Measurements from ENCODE around the gene FBRSL1. TPM values are rescaled to one million over a fixed set of nuclear protein-coding genes. Genes with fewer than 3 reads are reported as not detected.

FBRSL1 gene
- polyA plus RNA-seq, 1 donor: 57.1 TPM

DNA sequence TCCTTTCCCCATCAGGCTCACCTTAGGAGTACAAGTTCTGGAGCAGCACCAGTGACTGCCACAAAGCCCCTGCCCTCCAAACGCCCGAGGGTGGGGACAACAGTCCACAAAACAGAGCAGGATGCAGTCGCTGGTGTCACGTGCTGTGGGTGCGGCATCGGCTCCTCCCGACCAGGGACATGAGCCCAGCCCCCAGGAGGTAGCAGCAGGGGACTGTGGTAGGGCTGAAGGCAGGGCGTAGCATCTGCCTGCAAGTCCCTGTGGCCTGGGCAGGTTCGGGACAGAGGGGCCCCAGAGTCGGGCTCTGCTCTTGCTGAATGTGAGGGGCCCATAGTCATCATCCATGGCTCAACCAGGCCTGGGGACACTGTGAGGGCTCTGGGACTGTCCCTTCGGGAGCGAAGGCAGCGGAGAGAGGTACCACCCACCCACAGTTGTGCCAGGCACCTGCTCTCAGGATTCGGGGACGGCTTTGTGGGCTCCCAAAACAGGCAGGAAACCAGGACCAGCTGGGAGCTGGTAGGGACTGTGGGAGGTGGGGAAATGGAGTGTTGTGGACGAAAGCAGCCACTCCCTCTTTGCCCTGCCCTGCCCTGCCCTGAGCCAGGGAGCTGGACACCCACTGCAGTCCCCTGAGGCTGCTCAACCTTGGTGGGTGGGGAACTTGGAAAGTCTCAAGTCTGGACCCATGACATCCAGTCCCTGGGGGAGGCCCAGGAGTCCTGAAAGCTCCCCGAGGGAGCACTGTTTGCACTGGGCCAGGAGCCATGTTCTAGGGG lies 30.7 kb downstream of the FBRSL1 start:
- WGBS (ENCODE audit: insufficient coverage, low lambda C conversion rate): 60% methylated on average over 1 of the region's 17 CpGs
- Histone ChIP-seq H3K27ac (ENCODE audit: low read length) (no peak overlapping the region), H3K36me3 (ENCODE audit: control insufficient read depth, insufficient read depth, low read length) (no peaks in the 10 kb centered on the region), H3K4me1 (ENCODE audit: control insufficient read depth, insufficient read depth, low read length) (peaks cover 23% of the 10 kb centered on the region), H3K9me3 (ENCODE audit: control insufficient read depth, low read depth, low read length) (peaks cover 5% of the 10 kb centered on the region), H3K27me3 (ENCODE audit: control insufficient read depth, insufficient read depth, low read length) (no peaks in the 10 kb centered on the region), H3K4me3 (ENCODE audit: low read length) (no peak overlapping the region)
- peak; percentile 25 to 53 for DNase-seq

DNA sequence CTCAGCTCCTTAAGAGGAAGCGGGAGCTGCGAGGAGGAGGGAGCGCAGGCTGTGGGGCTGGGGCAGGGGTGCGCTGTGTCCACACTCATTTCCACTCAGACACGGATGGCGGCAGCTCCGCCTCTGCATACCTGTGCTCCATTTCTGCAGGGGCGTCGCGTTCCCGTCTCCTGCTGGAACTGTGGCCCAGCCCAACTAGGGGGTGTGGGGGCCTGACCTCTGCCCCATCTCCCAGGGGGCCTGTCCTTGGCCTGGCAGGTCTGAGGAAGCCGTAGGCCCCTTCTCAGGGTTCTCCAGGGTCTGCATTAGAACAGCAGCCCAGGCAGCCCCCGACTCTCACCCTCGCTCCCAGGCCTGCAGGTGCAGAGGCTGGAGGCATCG lies 31.2 kb downstream of the FBRSL1 start:
- H3K27ac ChIP-seq (ENCODE audit: low read length): no peak overlapping the region
- peaks cover 5% of the 10 kb centered on the region for H3K9me3 ChIP-seq (ENCODE audit: control insufficient read depth, low read depth, low read length)
- WGBS (ENCODE audit: insufficient coverage, low lambda C conversion rate): no CpG with 5 or more reads among the region's 15 CpGs
- H3K27me3 ChIP-seq (ENCODE audit: control insufficient read depth, insufficient read depth, low read length): no peaks in the 10 kb centered on the region
- H3K4me3 ChIP-seq (ENCODE audit: low read length): no peak overlapping the region
- H3K4me1 ChIP-seq (ENCODE audit: control insufficient read depth, insufficient read depth, low read length): peaks cover 23% of the 10 kb centered on the region
- no peak for DNase-seq
- H3K36me3 ChIP-seq (ENCODE audit: control insufficient read depth, insufficient read depth, low read length): peaks cover 3% of the 10 kb centered on the region

DNA sequence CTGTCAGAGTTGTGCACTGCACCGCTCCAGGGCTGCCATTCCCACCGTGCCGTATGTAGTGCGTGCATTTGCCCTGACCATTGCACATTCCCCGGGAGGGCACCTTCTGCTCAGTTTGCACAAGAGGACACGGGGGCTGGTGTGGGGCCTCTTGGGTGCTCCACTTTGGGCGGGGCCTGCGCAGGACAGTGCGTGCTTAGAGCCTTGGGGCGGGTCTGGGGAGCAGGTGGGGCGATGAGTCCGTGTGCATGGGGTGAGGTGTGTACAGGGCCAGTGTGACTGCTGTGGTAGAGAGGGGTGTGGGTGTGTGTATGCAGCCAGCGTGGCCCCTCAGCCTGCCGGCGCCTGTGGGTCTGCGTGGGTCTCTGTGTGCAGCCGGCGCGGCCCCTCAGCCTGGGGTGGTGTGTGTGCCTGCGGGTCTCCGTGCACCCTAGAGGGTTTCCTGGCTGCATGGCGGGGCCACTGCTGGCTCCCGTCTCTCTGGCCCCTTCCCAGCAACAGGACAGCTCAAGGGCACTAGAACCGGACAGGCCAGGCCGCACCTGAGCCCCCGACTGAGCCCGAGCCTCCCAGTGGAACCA lies 31.9 kb downstream of the FBRSL1 start:
- WGBS (ENCODE audit: insufficient coverage, low lambda C conversion rate): no CpG with 5 or more reads among the region's 27 CpGs
- Histone ChIP-seq H3K4me1 (ENCODE audit: control insufficient read depth, insufficient read depth, low read length) (peaks cover 19% of the 10 kb centered on the region), H3K36me3 (ENCODE audit: control insufficient read depth, insufficient read depth, low read length) (peaks cover 3% of the 10 kb centered on the region), H3K9me3 (ENCODE audit: control insufficient read depth, low read depth, low read length) (peaks cover 5% of the 10 kb centered on the region), H3K27me3 (ENCODE audit: control insufficient read depth, insufficient read depth, low read length) (no peaks in the 10 kb centered on the region), H3K27ac (ENCODE audit: low read length) (no peak overlapping the region), H3K4me3 (ENCODE audit: low read length) (no peak overlapping the region)
- peak; percentile 29 to 55 for DNase-seq

DNA sequence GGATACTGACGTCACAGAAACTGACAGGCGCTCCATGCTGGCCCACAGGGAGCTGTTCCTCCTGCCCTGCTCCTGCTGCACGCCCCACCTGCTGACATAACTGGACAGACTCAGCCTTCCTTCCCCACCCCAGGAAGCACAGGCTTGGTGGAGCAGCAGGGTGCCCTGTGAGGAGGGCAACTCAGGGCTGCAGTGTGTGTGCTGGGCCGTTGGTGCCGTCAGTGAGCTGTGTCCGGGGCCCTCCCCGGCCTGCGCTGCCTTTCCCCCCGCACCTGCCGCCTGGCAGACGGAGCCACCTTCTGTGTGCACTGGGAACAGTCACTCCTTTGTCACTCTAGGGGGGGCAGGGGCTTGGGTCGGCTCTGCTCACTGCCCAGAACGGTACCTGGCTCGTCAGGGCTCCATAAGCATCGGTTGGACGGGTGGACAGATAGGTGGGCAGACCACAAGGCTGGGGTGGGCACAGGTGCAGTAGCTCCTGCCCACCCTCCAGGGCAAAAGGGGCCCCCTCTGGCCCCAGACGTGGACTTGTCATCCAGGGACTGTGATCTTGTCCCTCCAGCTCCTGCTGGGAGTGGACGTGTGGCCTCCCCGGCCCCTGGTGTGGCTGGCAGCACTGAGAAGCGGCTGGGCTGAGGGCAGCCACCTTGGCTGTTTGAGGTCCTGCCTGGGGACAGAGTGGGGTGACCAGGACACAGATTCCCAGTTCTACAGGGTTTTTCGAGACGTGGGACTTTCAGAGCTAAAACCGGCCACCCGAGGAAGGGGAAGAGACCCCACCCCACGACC lies 32.8 kb downstream of the FBRSL1 start:
- Histone ChIP-seq H3K27ac (ENCODE audit: low read length) (no peak overlapping the region), H3K9me3 (ENCODE audit: control insufficient read depth, low read depth, low read length) (peaks cover 5% of the 10 kb centered on the region), H3K4me1 (ENCODE audit: control insufficient read depth, insufficient read depth, low read length) (peaks cover 9% of the 10 kb centered on the region), H3K4me3 (ENCODE audit: low read length) (no peak overlapping the region), H3K36me3 (ENCODE audit: control insufficient read depth, insufficient read depth, low read length) (peaks cover 3% of the 10 kb centered on the region), H3K27me3 (ENCODE audit: control insufficient read depth, insufficient read depth, low read length) (no peaks in the 10 kb centered on the region)
- DNase-seq: no peak
- WGBS (ENCODE audit: insufficient coverage, low lambda C conversion rate): no CpG with 5 or more reads among the region's 25 CpGs

DNA sequence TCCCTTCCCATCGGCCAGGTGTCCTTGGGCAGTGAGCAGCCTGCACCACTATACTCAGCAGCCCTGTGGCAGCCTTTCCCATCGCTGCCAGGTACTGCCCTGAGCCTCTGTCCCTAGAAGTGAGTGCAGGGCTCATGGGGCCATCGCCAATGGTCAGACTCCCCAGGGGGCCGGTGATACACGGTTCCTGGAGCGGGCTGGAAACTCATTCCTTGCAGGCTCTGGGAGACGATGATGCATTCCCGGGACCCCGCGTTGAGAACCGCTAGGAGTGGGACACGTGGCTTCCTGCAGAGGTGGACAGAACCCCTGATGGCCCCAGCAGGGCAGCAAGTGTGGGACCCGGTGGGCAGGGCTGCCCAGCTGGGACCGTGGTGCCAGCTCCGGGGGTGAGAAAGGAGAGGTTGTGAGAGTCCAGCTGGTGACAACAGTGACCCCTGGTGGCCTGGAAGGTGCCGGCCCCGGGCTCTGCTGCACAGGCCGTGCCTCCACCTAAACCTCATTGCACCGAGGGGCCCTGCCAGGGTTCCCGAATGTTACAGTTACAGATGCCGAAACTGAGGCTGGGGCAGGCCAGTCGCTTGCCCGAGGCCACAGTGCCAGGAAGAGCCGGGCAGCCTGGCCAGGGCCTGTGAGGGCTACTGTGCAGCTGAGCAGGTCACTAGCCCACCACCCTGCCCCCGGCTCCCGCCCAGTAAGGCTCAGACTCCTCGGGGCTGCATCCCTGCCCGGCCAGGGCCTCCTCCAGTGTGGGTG lies 33.8 kb downstream of the FBRSL1 start:
- no peaks in the 10 kb centered on the region for H3K27me3 ChIP-seq (ENCODE audit: control insufficient read depth, insufficient read depth, low read length)
- no peak overlapping the region for H3K27ac ChIP-seq (ENCODE audit: low read length)
- peaks cover 7% of the 10 kb centered on the region for H3K4me1 ChIP-seq (ENCODE audit: control insufficient read depth, insufficient read depth, low read length)
- no CpG with 5 or more reads among the region's 28 CpGs for WGBS (ENCODE audit: insufficient coverage, low lambda C conversion rate)
- H3K36me3 ChIP-seq (ENCODE audit: control insufficient read depth, insufficient read depth, low read length): peaks cover 10% of the 10 kb centered on the region
- DNase-seq: peak; percentile 31 to 46
- H3K9me3 ChIP-seq (ENCODE audit: control insufficient read depth, low read depth, low read length): peaks cover 5% of the 10 kb centered on the region
- no peak overlapping the region for H3K4me3 ChIP-seq (ENCODE audit: low read length)

DNA sequence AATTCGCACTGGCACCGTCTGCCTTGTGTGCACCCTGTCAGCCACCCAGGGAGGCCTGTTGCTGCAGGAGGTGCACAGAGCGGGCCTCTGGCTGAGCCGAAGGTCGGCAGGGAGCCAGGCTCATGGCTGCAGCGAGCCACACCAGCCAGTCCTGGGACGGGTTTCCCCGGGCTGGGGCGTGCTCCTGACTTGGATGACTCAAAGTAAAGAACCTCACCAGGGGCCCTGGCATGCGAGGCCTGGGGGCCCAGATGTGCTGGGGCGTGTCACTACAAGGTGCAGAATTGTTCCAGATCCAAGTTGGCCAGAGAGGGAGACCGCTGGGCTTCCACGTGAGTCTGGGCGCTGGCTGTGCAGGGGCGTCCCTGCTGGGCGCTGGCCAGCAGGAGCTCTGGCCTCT lies 34.5 kb downstream of the FBRSL1 start:
- Histone ChIP-seq H3K36me3 (ENCODE audit: control insufficient read depth, insufficient read depth, low read length) (peaks cover 14% of the 10 kb centered on the region), H3K4me1 (ENCODE audit: control insufficient read depth, insufficient read depth, low read length) (peaks cover 7% of the 10 kb centered on the region), H3K27ac (ENCODE audit: low read length) (no peak overlapping the region), H3K27me3 (ENCODE audit: control insufficient read depth, insufficient read depth, low read length) (no peaks in the 10 kb centered on the region), H3K9me3 (ENCODE audit: control insufficient read depth, low read depth, low read length) (peaks cover 5% of the 10 kb centered on the region), H3K4me3 (ENCODE audit: low read length) (no peak overlapping the region)
- WGBS (ENCODE audit: insufficient coverage, low lambda C conversion rate): no CpG with 5 or more reads among the region's 16 CpGs
- no peak for DNase-seq

DNA sequence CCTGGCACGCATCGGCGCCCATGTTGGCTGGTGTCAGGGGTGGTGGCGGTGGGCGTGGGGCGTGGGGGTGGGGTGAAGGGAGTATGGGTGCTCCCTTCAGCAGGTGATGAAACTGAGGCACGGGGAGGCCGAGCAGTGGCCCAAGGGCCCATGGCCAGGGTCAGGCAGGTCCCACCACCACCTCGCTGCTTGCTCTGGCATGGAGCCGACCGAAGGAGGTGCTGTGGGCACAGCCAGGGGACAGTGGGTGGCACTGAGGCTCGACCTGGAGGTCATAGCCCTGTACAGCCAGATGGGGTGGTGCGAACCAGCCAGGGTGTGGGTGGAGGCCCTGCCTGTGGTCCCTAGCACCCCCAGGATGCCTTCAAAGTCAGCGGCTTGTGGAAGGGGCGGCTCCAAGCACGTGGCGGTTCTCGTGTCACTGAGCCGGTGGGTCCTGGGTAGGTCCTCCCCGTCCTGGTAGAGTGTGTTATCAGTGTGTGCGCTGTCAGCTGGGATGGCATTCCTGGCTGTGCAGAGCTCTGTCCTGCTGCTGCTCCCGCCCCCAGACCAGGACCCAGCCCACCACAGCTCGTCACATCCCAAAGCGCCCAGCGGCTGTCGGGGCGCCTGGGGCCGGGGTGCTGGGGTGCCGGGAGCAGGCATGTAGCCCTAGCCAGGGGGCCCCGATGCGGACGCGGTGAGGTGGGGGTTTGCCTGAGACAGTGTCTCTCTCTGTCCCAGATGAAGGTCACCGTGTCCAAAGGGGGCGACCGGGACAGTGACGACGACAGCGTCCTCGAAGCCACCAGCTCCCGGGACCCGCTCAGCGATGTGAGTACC lies 35.3 kb downstream of the FBRSL1 start:
- Histone ChIP-seq H3K27ac (ENCODE audit: low read length) (no peak overlapping the region), H3K4me3 (ENCODE audit: low read length) (no peak overlapping the region), H3K36me3 (ENCODE audit: control insufficient read depth, insufficient read depth, low read length) (peaks cover 14% of the 10 kb centered on the region), H3K27me3 (ENCODE audit: control insufficient read depth, insufficient read depth, low read length) (no peaks in the 10 kb centered on the region), H3K4me1 (ENCODE audit: control insufficient read depth, insufficient read depth, low read length) (peaks cover 7% of the 10 kb centered on the region), H3K9me3 (ENCODE audit: control insufficient read depth, low read depth, low read length) (peaks cover 3% of the 10 kb centered on the region)
- WGBS (ENCODE audit: insufficient coverage, low lambda C conversion rate): no CpG with 5 or more reads among the region's 43 CpGs
- DNase-seq: no peak

DNA sequence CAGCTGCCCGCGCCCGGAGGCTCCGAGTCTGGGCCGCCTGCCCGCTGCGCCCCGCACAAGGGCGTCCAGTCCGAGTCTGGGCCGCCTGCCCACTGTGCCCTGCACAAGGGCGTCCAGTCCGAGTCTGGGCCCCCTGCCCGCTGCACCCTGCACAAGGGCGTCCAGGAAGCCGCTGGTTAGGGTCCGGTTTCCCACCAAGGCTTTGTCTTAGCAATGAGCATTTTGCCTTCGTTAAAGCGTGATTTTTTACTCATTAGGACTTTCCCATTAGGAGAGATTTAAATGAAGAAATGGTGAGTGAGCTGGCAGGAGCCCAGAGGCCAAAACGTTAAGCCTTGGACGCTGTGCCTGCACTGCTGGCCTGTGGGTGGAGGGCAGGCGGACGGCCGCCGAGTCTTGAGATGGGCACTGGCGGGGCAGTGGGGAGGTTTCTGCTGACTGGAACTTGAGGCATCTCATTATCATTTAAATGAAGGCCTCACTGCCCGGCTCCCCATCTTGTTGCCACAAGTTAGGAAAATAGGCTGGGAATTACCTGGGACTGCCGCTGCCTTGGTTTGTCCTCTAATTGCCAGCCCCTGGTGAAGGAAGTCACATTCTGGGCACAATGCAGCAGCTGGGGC lies 36.0 kb downstream of the FBRSL1 start:
- Histone ChIP-seq H3K27me3 (ENCODE audit: control insufficient read depth, insufficient read depth, low read length) (no peaks in the 10 kb centered on the region), H3K4me1 (ENCODE audit: control insufficient read depth, insufficient read depth, low read length) (peaks cover under 1% of the 10 kb centered on the region), H3K9me3 (ENCODE audit: control insufficient read depth, low read depth, low read length) (peaks cover 3% of the 10 kb centered on the region), H3K4me3 (ENCODE audit: low read length) (no peak overlapping the region), H3K36me3 (ENCODE audit: control insufficient read depth, insufficient read depth, low read length) (peaks cover 14% of the 10 kb centered on the region), H3K27ac (ENCODE audit: low read length) (no peak overlapping the region)
- DNase-seq: no peak
- 100% methylated on average over 2 of the region's 28 CpGs for WGBS (ENCODE audit: insufficient coverage, low lambda C conversion rate)

DNA sequence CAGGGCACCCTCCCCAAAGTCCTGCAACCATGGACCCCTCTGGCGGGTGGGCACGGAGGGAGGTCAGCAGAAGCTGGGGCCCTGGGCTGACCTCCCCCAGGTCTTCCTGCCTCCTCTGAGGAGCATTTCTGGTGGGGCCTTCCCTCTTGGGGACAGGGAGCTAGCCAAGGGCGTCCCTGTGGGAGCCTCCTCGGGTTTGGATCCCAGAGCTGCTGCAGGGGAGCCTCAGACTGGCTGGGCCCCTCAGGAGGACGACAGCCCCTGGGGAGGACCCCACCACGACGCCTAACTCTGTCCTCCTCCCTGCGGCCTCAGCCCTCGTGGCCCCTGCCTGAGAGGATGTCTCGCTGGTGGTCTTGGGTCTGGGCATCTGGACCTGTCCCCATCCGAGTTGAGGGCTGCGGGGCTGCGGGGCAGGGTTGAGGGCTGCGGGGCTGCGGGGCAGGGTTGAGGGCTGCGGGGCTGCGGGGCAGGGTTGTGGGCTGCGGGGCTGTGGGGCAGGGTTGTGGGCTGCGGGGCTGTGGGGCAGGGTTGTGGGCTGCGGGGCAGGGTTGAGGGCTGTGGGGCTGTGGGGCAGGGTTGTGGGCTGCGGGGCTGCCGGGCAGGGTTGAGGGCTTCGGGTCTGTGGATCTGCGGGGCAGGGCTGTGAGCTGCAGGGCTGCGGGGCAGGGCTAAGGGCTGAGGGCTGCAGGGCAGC lies 37.4 kb downstream of the FBRSL1 start:
- Histone ChIP-seq H3K27me3 (ENCODE audit: control insufficient read depth, insufficient read depth, low read length) (no peaks in the 10 kb centered on the region), H3K9me3 (ENCODE audit: control insufficient read depth, low read depth, low read length) (no peaks in the 10 kb centered on the region), H3K36me3 (ENCODE audit: control insufficient read depth, insufficient read depth, low read length) (peaks cover 14% of the 10 kb centered on the region), H3K4me1 (ENCODE audit: control insufficient read depth, insufficient read depth, low read length) (no peaks in the 10 kb centered on the region), H3K4me3 (ENCODE audit: low read length) (no peak overlapping the region), H3K27ac (ENCODE audit: low read length) (no peak overlapping the region)
- DNase-seq: no peak
- no CpG with 5 or more reads among the region's 25 CpGs for WGBS (ENCODE audit: insufficient coverage, low lambda C conversion rate)
